HG03139 (cell line): ENCODE measurements around the gene COL4A1.

Experiments
- ATAC-seq: cut with Tn5 transposase; IDR thresholded peaks from one replicate; pipeline ENCODE4 v1.9.1; 2021; ENCODE audit not compliant: unreplicated experiment

COL4A1 gene

DNA sequence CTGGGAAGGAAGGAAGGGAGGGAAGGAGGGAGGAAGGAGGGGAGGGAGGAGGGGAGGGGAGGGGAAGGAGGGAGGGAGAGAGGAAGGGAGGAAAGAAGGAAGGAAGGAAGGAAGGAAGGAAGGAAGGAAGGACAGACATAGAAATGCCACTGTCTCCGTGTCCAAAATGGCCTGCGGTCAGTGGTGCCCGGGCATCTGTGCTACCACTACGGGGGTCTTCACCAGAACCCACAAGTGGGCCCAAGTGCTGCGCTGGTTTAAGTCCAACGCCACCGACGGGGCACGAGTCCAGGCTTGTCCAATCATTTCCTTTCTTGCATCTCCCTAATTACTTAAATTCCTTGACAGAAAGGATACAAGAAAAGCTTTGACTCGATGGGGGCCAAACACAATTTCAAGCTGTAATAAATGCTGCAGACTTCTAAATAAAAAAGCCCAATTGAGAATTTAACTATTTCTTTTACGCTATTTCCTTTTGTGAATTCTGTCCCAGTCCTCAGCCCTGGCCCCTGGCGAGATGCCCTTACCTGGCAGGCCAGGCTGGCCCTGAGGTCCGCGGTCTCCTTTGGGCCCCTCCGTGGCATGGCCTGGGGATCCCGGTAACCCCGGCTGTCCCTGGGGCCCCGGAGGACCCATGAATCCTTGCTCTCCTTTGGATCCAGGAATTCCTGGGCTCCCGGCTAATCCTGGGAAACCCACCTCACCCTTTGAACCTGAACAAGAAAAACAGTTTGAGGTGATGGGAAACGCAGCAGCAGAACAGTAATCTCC is 136.8 kb downstream of the COL4A1 start:
- ATAC-seq: no peak

DNA sequence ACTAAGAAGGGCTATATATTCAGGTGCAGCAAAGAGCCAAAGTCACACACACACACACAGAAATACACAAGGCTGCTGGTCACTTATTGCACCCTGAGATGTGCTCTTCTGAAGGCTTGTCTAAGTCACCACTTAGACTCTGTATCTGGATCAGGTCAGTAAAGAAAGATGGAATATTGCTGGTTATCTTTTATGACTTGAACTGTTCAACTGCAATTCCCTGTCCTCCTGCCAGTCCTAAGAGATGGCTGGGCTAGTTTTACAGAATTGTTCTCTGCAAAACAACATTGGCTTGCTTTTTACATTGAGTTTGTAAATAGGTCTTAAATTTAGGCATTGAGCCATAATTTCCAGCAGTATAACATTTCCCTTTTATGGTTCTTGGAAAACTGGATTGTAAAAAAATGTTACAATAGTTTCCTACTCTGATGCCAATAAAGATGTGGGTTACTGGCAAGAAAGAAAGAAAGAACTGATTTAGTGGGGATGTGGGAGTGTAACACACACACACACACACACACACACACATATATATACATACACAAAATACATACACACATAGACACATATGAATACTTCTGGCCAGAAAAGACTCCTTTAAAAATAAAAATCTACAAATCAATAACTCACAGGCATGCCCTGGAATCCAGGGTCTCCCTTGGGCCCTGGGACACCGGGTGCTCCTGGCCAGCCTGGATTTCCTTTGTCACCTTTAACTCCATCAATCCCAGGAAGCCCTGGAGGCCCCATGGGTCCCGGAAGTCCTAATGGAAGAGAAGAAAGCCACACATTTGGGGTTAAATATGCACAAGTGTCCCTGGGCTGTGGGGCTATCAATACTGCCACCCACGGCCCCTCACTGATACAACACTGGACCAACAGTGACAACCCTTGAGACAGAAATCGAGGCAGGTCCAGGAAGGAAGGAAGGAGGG is 137.7 kb downstream of the COL4A1 start:
- no peak for ATAC-seq

DNA sequence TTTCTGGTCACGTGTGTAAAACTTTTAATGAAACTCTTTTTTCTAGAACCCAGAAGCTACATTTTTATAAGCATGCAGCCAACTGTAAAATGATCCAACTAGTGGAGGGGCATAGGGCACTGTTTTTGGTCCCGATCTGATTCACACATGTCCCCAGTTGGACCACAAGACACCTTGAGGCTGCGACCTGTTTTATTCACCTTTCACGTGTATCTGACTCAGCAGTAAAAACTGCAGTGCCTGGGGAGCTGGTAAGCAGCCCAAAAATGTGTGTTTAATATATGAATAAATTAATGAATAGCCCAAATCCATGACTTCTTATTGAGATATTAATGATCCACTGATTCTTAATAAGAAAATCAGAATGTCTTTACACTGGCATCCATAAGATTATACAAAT is 140.4 kb downstream of the COL4A1 start:
- ATAC-seq: no peak

DNA sequence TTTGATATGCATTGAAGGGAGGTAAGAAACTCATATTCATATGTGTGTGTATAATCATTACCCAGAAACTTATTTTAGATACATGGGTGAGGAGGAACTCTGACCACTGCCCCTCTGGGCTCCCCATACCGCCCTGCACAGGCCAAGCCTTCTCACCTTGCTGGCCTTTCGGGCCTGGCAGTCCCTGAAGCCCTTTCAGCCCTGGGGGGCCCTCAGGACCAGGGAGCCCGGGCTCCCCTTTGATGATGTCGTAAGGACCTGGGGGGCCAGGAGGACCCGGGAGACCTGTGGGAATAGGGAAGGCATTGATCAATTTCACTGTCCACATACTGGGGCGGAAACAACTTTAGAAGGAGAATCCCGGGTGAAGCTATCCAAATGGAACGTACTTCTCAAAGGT is 142.3 kb downstream of the COL4A1 start:
- ATAC-seq: no peak

DNA sequence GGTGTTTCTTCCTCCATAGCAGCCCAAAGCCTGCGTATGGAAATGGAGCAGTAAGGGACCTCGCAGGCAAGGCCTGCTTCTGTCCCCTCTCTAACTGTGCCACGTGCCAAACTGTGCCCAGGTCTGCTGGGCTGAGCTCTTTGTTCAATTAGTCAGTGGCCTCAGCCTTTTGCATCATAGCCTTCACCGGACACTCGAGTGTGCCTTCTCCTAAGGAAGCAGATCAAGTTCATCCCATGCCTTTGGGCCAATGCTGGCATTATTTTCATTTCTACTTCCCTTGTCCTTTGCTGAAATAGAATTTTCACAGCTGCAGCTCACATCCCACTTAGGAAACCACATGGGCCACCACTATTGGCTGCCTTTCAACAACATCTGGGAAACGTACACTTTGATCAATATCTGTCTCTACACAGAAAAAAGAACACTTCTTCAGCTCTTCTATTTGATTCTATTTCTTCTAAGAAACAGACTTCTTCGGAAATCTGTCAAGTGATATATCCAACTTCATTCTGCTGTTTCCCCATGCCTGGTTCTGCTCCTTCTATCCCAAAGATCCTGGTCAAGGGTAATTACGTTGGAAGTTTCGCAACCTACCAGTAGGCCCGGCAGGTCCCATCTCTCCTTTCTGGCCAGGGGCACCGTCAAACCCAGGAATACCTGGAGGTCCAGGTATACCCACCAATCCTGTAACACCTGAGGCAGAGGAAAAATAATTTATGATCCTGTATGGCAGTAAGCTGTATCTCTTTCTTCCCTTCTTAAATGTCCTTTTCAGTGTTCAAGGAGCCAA is 143.9 kb downstream of the COL4A1 start:
- no peak for ATAC-seq

DNA sequence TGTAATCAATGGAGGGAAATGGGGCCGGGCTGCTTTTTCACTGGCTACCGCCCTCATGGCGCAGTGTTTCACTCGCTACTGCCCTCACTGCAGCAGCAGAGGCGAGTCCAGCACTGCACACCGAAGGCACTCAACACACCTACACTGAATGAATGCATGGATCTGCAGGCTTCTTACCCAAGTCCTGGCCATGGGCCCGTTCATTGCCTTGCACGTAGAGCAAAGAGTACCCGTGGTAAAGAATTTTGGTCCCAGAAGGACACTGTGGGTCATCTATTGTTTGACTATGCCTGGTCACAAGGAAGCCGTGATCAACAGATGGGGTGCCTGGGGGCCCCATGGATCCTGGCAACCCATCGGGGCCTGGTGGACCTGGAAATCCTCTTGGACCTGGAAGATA is 144.9 kb downstream of the COL4A1 start:
- ATAC-seq: no peak

DNA sequence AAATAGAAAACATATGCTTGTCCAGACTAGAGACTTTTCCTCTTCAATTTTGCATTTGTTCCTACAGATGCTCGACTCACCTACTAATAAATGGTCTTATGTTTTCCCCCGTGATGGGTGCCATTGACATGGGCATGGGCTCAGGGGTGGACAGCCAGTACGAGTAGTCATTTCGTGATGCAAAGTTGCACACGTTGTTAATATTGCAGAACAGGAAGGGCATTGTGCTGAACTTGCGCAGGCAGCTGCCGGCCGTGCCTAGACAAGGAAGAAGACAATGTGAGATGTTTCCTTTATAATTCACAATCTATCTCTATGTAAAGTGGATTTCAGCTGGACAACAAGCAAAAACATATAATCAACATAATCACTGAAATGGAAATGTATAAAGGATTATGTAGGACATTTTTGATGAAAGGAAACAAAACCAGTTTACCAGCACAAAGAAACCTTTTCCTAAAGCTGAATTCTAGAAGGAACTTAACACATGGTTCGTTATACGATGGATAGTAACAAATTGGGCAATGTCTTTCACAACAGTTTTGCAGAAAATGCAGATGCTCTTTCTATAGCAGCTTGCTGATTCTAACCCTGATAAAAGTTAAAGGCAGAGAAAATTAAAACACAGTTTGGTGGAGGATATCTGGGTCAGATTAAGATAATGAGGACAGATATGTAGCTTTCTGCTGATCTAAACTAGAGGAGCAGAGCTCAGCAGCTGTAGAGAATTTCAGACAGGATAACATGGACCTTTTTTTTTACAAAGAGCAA is 145.7 kb downstream of the COL4A1 start:
- ATAC-seq: no peak

DNA sequence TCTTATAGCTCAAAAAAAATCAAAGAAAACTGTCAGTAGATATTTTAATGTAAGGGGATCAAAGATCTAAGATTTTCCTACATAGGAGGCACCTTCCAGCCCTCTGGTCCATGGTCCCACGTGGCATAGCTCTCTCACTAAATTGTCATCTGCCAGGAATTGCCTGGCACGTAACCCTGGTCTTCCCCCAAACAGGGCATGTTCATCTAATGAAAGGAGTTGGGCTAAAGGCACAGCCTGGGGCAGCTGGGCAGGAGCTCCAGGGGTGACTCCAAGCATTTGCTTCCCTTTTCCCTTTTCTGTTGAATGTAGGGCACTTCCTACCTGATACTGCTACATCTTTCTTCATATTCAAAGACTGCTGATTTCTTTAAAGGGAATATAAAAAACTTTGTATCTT is 148.7 kb downstream of the COL4A1 start:
- ATAC-seq: no peak

DNA sequence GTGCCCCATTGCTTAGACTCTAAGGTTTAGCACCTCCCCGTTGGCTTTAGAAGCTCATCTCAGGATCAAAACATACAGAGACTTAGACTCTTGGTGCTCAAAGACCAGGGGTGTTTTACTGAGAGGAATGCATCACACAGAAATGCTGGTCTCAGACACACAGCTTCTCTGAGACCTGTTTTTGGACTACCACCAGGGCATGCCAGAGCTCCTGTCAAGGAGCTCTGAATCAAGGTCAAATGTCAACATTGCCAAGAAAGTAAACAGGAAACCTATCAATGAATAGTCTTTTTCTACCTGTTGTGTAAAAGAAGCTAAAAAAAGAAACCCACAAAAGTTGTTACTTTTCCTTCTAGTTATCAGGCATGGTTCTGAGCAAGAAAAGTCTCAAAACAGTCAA is 149.2 kb downstream of the COL4A1 start:
- no peak for ATAC-seq

DNA sequence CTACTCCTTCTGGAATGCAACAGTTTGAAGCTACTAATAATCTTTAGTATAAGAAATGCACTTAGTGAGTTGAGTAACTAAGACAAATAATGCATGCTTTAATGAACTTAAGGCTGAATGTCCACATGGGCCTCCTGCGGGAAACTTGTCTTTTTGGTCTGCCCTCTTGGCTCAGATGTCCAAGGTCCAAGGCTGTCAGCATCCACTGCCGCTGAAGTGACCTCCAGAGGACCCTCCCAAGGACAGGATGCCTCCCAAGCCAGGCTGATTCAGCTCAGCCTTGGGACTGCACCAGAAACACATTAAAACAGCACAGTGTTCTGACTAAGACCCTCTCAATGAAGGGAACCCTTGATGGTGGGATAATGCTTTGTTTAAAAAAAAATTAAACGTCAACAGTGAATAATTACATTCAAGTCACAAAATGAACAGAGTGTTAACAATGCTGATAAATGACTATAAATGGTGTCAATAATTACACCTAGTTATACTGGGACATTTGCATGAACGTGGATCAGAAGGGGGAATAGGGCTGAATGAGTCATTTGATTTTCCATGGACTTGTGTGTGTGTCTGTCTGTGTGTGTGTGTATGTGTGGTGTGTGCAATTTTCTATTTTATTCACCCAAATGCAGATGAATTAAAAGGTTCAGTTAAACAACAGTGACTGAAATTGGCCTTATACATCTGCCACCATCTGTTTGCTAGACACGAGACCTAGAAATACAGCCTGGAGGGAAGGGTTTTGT is 150.5 kb downstream of the COL4A1 start:
- no peak for ATAC-seq

DNA sequence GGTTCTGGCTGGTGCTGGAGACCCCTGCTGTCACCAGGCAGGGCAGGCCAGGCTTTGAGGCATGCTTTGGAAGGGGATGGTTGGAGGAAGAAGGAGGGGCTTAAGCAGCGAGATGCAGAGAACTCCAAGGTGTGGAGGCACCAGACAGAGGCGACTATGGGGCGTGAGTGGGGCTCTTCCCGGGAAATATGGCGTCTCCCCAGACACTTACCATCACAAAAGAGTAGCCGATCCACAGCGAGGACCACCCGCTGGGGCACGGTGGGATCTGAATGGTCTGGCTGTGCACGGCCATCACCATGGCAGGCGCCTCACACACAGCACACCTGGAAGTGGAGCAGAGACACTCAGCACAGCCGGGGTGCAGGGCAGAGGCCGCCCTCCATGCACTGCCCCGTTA is 151.9 kb downstream of the COL4A1 start:
- ATAC-seq: no peak

DNA sequence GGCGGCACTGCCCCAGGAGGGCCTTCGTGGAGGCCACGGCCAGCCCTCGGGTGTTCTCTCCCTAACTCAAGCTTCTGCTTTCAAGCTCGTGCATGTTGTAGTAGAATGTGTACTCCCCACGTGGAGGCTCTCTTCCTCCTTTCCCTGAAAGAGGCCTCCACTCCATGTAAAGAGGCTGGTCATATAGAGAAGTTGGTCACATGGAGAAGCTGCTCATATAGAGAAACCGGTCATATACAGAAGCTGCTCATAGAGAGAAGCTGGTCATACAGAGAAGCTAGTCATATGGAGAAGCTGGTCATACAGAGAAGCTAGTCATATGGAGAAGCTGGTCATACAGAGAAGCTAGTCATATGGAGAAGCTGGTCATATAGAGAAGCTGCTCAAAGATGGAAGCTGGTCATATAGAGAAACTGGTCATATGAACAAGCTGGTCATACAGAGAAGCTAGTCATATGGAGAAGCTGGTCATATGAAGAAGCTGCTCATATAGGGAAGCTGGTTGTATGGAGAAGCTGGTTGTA is 152.5 kb downstream of the COL4A1 start:
- ATAC-seq: no peak

DNA sequence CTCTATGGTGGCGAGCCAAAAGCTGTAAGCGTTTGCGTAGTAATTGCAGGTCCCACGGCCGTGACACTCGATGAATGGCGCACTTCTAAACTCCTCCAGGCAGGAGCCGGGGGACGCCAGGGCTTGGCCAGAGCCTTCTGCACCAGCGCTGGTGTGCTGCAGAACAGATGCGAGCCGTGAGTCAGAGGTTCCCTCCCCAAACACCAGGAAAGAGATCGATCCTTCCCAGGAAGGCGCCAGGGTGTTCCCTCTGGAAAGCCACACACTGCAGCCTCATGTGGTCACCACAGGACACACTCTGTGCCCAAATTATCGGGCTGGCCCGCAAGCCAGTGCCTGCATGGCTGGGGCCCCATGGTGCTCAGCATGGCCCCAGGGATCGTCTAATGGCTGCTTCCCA is 154.6 kb downstream of the COL4A1 start:
- no peak for ATAC-seq

DNA sequence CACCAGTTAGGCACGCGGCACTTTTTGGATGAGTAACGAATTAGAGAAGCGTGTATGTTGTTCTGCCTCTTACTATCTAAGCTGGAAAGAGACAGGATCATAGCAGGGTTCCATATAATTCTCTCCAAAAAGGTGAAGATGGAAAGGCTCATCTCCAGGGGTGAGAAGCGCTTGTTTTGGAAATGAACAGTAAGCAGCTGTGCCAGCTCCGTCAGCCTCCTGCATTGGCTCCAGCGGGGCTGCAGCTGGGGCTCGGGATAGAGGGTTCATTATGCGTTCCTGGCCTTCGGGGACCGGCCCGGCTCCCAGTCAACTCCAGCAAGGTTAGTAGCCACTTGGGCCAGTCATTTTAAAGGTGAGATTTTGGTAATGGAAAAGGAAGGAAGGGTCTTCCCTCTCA is 155.5 kb downstream of the COL4A1 start:
- no peak for ATAC-seq

DNA sequence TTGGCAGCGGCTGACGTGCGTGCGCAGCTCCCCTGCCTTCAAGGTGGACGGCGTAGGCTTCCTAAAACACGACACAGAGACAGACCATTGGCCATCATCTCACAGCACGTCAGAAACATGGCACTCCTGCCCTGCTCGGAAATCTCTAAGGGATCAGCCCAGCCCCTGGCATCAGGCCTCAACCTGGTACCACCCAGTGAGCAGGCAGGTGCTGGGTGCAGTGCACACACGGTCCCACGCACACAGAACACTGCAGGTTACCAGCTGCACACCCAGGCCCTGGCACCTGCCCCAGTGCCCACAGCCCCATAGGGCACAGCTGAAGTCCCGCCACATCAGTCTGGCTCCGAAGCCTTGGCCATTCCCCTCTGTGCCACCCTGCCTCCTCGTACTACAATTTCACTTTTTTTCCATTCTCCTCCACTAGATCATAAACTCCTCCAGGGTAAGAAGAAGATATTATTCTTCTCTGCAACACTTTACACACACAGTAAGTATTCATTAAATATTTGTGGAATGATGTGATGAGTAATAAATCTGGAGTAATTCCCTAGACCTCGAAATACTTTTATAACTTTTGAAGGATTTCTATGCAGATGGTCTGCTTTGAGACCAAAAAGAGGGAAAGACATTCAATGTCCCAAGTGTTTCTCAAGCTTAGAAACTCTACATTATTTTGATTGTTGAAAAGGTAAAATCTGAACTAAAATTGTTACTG is 156.4 kb downstream of the COL4A1 start:
- no peak for ATAC-seq

DNA sequence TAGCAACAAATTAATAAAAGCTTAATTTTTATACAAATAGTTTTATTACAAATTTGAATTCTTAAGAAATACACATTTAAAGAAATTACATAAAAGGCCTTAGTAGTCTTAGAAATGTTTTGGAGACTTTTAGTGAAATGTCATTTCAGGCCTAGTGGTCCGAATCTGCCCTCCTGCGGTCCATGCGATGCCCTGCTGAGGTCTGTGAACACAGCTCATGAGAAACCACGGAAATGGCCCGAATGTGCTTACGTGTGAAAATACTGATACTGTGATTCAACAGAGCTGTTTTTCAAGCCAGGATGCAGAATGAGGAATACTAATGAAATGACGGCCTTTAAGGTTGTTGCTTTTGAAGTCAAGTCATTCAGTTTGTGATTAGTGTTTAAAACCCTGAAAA is 157.9 kb downstream of the COL4A1 start:
- ATAC-seq: no peak

DNA sequence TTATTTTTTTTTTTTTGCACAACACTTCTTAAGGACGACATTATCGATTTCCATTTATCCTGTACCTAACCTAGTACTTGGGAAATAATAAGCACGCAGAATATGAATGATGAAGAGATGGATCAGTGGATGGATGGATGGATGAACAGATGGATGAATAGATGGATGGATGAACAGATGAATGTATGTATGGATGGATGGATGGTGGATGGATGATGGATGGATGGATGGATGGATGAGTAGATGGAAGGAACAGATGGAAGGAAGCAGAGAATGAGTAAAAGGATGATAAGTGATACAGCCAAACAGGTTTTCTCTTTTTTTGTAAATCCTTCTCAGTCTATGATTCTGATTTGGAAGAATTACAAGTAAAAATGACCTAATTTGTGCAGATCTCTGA is 166.9 kb downstream of the COL4A1 start:
- no peak for ATAC-seq

DNA sequence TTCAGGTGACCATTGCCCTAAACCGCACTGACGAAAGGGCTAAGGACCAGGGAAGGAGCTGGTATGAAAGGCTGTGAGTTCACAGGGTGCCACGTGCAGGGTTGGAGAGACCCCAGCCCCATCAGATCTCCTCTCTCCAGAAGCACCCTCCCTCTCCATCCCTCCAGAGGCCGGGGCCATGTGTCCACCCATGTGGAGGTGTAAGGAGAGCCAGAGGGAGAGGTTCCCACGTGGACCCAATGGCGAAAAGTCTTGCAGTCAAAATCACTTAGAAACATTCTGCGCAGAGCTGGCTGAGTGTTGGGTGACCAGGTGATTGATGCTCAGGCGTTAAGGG is 168.3 kb downstream of the COL4A1 start:
- ATAC-seq: no peak

DNA sequence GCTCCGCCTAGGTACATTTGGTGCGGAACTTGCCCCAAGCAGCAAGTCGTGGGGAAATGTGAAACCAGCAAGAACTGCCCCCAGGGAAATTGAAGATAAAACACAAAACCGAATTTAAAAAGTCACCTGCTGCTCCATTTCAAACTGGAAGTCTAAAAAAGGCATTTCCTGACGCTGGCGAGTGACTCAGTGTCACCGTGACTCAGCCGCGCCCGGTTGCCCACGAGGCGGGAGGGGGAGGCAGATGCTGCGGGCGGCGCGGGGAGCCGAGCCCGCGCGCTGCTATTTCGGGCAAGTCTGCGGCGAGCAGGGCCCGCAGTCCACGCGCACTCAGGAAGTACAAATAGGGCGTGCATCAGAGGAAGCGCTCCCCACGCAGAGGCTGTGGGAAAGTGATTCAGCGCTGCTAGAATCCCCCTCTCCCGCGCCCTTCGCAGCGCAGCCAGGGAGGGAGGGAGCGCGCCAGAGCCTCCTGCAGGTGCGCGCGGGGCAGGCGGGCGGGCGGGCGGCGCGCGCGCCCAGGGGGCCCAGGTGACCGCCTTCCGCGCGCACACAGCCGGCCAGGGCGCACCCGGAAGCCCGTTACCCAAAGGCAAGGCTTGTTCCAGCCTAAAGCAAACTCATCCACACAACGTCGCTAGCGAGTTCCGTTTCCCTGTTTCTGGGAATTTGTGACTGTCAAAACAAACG is 168.8 kb downstream of the COL4A1 start:
- ATAC-seq: peak; percentile 61
